Stimulated activated CD4-positive, alpha-beta T cell treated with anti-CD3 and anti-CD28 coated beads, TNF-alpha, amount 100 ng/mL, for 24 hours (primary cell): ENCODE results near the gene NINL.
"Not testable (repeated sequence)": the region's sequence is repeated elsewhere in the genome, so short reads cannot be mapped to it uniquely, and the experiment has no call there.

Experiments used
- DNase-seq, 3 experiments: peaks; one replicate each; pipeline ENCODE4 v3.0.0-alpha.2; 2020; ENCODE audit warnings: low read depth in 3 of 3

Gene NINL

GRCh38 chr20:25592135-25592852 is 7.0 kb upstream of the NINL start:
- no peak for DNase-seq

DNA sequence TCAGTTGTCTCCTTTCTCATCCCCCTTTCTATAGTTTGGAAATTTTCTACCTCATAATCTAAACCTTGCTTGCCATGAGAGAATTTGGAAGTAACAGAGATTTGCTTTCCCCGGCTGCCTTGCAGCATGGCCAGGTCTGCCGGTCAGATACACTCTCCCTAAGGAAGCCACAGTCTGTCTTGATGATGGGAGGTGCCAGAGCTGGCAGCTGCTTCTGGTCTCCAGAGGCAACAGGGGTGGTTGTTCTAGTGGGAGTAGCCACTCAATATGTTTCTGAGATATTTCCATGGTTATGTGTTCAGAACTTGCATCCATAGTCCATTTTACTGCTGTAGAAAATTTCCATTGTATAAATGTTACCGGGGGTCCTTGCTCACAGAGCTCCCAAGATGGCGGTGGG is 5.4 kb upstream of the NINL start:
- not testable (repeated sequence) for DNase-seq

DNA sequence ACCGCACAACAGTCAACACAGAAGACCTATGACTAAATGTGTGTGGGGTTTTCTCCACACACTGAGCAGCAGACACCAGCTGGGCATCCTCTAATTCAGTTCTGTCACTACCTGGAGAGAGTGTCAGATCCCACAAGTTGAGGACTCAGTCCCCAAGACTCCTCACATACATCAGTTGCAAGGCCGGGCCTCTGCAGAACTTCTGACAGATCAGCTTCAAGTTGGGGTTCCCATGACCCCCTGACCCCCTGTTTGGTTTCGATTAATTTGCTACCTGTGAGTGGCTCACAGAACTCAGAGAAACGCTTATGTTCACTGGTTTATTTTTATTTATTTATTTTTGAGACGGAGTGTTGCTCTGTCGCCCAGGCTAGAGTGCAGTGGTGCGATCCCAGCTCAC is 3.2 kb upstream of the NINL start:
- DNase-seq = no peak

- DNase-seq = no peak
Measured at GRCh38 chr20:25587536-25587935, 2.2 kb upstream of the NINL start.

GRCh38 chr20:25586877-25587276 is 1.5 kb upstream of the NINL start:
- no peak for DNase-seq

GRCh38 chr20:25583607-25584006 is 1.7 kb downstream of the NINL start:
- DNase-seq = not testable (repeated sequence)

GRCh38 chr20:25580711-25581110 is 4.6 kb downstream of the NINL start:
- DNase-seq = no peak

DNA sequence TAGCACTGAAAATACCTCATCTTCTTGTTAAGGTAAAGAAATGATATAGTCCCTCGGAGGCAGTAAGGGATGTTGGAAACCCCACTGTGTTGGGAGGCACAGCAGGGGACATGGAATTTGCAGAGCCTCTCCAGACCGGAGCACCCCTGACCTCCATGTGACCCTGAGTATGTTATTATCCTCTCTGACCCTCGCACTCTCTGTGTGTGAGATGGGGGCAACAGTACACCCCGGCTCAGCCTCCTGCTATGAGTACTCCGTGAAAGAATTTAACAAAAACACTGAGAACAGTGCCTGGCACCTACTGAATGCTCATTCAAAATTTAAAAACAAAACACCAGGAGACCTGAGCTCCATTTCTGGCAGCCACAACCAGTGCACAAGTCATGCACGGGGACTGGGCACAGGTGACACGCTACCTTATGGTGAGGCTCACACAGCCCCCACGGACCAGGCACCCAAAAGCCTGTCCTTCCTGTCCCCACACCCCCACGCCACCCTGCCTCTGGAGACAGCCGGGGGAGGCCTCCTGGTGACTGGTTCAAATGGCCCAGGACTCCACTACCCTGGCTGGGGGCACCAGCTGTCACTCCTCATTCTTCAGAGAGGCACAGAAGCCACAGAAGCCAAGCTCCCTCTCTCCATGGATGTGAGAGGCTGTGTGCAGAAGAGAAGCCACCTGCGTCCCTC is 6.1 kb downstream of the NINL start:
- no peak for DNase-seq

DNA sequence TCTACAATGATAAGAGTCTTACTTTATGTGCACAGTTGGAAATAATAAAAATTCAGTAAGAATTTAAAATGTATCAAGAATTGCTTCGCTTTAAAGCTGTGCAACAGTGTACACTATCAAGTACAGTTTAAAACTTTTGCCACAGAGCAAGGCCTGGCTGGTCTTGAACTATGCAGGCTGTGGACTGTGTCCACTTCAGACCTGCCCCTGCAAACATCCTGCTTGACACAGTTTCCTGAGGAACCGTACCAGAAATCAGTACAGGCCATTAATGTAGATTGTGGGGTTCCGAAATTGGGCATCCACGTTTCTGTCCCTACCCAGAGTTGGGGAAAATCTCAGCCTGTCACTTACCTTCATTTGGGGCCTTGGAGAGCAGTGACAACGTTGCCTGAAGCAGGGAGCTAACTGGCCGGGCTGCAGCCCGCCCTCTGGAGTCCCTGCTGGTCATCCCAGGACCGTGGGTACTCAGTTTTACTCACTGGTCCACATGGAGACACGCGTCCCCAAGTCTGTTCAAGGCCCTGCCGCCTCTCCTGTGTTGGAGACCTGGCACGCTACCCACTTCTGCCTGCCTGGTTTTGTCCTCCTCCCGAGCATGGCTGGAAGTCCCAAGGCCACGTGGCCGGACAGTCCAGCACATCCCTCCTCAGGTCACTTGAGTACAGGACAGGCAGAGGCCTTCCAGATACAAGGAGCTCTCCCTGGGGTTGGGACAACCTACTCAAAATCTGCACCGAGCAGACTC is 8.4 kb downstream of the NINL start:
- no peak for DNase-seq

DNA sequence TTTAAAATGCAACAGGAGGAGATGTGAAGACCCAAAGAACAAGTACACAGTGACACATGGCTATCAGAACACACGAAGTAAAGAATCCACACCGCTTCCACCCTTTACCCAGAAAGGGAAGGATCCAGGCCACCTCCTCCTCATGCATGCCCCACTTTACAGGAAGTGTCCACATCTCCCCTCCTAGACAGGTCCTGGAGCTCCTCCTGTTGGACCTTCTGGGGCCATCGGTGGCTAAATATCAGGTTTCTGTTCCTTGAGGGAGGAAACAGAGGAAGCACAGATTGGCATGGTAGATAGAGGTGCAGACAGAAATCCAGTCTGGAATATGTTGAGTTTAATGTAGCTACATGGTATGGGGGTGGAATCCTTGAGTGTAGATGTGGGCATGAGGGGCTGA is 10.9 kb downstream of the NINL start:
- DNase-seq = no peak

GRCh38 chr20:25573288-25574251 is 11.8 kb downstream of the NINL start:
- no peak for DNase-seq

DNA sequence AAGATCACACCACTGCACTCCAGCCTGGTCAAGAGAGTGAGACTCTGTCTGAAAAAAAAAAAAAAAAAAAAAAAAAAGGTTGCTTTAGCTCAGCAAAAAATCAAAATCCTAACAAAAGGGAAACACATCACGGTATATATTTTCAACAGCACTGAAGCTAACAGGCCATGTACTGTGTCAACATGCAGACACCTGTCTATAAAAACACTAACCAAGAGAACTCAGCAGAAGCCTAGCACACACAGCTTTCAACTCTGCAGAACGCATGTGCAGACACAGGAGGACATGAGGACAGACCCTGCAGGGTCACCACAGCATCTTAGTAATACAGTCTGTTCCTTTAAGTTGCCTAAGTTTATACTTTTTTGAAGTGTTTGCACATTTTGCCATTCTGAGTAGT is 13.5 kb downstream of the NINL start:
- DNase-seq = no peak

GRCh38 chr20:25571240-25571639 is 14.1 kb downstream of the NINL start:
- DNase-seq = no peak

- DNase-seq = no peak
Measured at GRCh38 chr20:25570148-25570530, 15.2 kb downstream of the NINL start.

DNA sequence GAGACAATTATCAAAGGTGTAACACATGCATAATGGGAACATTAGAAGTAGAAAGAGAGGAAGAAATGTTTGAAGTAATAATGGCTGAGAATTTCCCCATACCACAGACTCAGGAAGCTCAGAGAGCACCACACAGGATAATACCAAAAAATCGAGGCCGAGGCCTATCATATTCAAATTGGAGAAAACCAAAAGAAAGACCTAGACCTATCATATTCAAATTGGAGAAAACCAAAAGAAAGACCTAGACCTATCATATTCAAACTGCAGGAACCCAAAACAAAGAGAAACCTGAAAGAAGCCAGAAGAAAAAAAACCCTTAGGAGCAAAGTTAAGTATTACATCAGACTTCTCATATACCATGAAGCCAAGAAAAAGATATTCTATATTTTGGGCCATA is 18.0 kb downstream of the NINL start:
- no peak for DNase-seq

GRCh38 chr20:25566821-25567220 is 18.5 kb downstream of the NINL start:
- no peak for DNase-seq

DNA sequence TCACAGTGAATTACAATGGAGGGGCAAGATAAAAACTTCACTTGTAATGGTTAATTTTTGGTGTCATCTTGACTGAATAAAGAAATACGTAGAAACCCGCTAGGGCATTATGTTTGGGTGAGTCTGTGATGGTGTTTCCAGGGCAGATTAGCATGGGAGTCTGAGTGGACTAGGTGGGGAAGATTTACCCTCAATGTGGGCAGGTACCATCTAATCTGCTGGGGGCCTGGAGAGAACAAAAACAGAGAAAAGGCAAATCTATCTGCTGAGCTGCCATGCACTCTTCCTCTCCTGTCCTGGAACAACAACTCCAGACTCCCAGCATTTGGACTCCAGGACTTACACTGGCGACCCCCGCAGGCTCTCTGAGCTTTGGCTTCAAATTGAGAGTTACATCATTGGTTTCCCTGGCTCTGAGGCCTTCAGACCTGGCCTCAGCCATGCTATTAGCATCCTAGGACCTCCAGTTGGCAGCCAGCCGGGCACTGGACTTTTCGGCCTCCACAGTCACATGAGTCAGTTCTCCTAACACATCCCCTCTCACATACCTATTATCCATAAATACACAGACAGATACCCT is 19.7 kb downstream of the NINL start:
- DNase-seq = no peak

- DNase-seq = no peak
Measured at GRCh38 chr20:25563876-25564275, 21.5 kb downstream of the NINL start.

GRCh38 chr20:25563362-25563761 is 22.0 kb downstream of the NINL start:
- no peak for DNase-seq

GRCh38 chr20:25561771-25562170 is 23.6 kb downstream of the NINL start:
- not testable (repeated sequence) for DNase-seq

GRCh38 chr20:25553819-25554296 is 31.5 kb downstream of the NINL start:
- DNase-seq = no peak
